Activated CD4-positive, alpha-beta T cell treated with anti-CD3 and anti-CD28 coated beads, Interleukin-2, amount 50 U/mL, for 16 hours (primary cell): Measurements from ENCODE around the gene MFGE8.

Experiments
- DNase-seq: peaks from one replicate; pipeline ENCODE4 v3.0.0-alpha.2; 2020

MFGE8 gene

DNA sequence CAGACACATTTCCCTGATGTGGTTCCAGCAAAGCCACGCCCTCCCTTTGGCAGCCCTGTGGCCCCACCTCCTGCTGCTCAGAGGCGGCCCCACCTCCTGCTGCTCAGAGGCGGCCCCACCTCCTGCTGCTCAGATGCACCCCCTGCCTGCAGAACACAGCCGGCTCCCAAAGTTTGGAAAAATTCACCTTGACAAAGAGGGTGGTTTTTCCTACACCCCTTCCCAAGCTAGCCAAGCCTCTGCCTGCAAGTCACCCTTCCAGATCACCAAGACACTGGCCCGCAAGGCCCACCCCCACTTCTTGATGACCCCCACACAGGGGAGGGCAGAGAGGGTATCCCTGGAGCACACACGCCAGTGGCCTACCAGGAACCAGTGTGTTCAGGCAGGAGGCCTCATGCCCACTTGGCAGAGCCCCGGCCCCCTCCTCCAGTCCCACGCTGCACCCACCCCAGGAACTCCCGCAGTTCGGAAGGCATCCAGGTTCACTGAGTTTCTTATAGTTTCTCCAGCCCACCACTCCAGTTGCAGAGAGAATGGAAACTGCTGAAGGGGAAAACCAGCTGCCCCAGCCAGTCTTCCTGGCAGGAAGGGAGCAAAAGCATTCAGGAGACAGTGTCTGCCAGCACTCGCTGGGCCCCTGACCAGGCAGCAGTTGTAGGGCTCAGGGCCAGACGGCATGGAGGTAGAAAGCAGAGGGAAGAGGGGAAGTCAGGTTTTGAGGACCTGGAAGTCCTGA lies 15.6 kb downstream of the MFGE8 start:
- peak; percentile 52 for DNase-seq

DNA sequence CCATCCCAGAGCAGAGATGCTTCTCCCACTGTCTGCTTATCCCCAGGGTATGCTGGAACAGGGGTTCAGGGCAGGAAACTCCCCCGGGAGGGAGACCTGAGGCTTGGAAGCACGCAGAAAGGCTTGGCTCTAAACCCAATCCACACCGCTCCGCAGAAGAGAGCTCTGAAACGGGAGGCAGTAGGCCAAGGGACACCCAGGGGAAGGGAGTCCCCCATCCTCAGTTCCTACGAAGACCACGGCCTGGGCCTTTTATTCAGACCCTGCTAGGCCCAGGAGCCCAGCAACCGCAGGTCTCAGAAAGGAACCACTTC lies 16.1 kb downstream of the MFGE8 start:
- DNase-seq, result no peak

DNA sequence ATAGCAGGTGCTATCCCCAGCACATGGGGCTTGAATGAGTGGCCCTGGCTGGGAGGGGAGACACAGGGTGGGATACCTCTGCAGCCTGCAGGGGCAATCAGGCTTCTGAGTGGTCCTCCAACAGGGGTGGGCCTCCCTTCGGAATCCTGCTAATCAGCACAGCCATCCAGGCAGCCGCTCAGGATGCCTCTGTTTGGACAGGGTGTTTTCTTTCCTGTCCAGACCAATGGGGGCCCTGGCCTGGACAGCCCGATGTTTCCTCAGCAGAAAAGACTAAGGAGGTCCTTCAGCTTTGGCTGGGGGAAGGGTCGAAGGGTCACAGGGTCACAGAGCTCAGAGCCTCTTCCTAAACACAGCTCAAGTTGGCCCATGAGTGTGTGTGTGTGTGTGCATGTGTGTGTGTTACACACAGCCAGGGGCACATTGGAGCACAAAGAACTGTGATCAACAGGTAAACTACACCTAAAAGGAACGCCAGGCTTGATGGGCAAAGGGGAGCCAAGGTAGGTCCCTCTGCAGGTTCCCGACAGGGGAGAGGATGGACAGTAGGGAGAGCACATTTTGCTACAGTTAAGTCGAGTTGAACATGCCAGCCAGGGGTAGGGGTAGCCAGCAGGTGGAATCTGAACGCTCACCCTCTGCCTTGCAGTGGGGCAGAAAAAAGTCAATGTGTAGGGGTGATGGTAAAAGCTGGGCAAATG lies 16.7 kb downstream of the MFGE8 start:
- DNase-seq, result no peak

- peak; percentile 73 for DNase-seq
These were observed 18.1 kb downstream of the MFGE8 start, which contains the start of gene HAPLN3 for GRCh38 chr15:88894819-88895767. Gene HAPLN3, minus strand, starts transcription at chr15:88895544. Its CDS starts 8,246 bp downstream, at chr15:88887298.

- peak; percentile 85 for DNase-seq
These were observed 18.8 kb downstream of the MFGE8 start for GRCh38 chr15:88894348-88894818.

DNA sequence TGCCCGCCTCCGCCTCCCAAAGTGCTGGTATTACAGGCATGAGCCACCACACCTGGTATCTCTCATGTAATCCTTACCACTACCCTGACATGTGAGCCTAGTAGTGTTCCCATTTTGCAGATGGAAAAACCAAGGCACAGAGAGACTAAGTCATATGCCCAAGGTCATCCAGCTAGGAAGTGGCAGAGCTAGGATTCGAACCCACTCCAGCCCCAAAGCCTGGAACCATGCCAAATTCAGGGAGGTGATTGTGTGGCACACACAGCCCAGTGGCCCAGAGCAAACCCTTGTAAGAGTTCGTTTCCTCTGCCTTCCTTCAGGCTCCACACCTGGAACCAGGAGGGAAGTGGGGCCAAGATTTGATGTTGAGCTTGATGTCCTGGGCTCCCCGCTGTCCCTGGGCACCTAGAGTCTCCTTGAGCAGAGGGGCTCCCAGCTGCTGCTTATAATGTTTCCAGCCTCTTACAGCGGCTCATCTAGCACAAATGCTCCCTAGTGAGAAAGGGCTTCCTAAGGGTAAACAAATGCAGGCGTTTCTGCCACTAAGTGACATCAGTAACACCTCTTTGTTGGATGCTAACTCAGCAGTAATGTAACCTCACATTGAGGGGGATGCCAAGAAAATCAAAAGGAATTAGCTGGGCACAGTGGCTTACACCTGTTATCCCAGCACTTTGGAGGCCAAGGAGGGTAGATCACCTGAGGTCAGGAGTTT lies 21.5 kb downstream of the MFGE8 start:
- DNase-seq, result no peak

DNA sequence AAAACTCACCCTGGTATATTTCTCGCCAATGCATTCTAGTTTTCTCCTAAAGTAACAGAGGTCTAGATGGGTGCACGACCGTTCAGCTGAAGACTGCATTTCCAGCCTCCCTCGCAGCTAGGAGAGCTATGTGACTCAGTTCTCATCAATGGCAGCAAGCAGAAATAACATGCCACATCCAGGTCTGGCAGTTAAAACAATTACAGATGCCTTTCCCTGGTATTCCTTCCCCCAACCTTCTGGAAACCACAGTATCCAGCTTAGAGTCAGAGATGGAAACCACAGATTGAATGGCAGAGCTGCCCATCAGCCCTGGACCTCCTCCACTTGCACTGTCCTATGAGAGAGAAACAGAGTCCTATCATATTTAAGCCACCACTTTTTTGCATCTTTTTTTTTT lies 22.7 kb downstream of the MFGE8 start:
- DNase-seq, result no peak

GRCh38 chr15:88888719-88889118 lies 24.5 kb downstream of the MFGE8 start:
- no peak for DNase-seq

- DNase-seq, result no peak
These were observed 26.1 kb downstream of the MFGE8 start for GRCh38 chr15:88887068-88887580.

- DNase-seq, result no peak
These were observed 30.4 kb downstream of the MFGE8 start for GRCh38 chr15:88882785-88883184.

DNA sequence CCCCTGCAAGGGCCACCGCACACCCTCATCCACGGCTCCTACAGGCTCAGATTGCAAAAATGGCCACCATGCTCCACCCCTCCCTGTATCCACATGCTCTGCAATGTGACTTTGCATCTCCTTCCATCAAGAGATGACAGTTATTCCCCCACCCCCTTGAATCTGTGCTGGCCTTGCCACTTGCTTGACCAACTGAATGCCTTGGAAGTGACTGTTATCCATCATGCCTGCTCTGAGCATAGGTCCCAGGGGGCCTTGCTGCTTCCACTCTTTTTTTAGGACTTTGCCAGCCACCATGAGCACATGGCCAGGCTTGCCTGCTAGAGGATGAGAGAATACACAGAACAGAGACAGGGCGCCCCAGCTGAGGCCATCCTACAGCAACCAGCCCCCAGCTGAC lies 31.4 kb downstream of the MFGE8 start:
- no peak for DNase-seq

DNA sequence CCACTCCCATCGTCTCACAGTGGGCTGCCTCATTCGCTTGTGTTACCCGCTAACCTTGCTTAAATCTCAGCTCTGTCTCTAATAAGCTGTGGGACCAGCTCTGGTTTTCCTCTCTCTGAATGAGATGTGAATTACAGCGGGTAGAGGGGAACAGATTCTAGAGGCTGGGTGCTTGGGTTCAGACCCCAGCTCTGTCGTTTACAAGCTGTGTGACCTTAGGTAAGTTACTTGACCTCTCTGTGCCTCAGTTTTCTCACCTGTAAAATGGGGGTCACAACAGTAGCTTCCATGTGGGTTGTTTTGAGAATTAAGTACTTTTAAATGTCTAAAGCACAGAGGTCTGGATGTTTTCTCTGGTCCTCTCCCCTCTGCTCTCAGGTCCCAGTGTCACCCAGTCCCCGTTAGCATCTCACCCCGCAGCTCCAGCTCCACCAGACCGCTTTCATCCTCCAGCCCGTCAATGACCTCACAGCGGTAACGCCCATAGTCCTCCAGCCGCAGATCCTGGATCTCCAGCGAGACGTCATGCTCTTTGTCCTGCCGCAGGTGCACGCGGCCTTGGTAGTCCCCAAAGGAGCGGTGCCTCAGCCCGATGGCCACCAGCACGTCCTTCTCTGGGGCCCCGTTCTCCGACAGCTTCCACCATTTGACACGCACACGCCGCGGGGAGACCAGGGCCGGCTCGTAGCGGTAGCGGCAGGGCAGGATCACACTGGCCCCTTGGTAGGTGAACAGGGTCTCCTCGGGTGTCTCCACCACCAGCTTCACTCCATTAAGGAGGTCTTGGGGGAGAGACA lies 32.0 kb downstream of the MFGE8 start:
- no peak for DNase-seq

GRCh38 chr15:88878720-88879184 lies 34.4 kb downstream of the MFGE8 start:
- DNase-seq, result peak; percentile 51

DNA sequence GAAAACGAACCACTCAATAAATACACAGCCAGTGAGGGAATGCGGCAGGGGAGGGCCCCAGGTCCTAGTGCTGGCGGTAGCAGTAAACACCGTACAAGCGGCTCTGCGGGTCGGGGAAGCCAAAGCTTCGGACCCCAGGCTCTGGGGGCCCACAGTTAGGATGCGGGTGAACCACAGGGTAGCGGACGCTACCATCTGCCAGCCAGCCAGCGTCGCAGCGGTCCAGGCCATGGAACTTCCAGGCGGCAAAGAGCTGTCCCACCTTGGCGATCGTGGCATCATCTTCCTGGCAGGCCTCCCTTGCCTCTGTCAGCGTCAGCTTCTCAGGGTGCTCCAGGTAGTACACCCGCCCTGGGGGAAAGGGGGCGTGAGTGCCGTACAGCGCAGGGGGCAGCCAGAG lies 35.3 kb downstream of the MFGE8 start:
- no peak for DNase-seq

DNA sequence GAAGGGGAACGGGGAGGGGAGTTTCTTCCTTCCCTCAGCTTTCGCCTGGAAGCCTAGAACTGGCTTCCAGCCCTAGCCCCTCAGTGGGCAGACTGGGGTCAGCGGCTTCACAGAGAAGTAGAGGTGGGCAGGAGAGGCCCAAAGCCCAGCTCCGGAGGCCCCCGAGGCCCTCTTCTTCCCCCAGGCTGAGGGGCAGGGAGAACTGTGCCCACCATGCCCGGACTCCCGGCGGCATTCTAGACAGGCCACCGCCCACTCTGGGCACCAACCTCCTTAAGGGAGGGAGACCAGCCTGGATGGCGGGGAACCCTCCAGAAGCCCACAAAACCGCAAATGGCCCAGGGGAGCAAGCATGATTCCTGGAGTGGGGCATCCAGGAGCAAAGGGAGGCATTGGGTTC lies 35.8 kb downstream of the MFGE8 start:
- no peak for DNase-seq

DNA sequence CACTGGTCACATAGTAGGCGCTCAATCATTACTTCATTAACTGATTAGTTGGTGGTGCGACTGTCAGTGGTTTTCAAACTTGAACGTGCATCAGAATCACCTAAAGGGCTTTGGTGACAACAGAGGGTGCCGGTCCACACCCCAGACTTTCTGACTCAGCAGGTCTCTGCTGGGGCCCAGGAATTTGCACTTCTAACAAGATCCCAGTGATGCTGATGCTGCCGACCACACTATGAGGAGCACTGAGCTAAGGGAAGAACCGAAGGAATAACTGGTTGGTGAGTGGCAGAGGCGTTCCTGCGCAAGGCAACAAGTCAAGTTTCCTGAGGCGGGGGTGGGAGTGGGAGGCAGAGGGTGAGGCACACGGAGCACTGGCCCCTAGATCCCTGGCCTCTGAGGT lies 36.6 kb downstream of the MFGE8 start:
- DNase-seq, result no peak

DNA sequence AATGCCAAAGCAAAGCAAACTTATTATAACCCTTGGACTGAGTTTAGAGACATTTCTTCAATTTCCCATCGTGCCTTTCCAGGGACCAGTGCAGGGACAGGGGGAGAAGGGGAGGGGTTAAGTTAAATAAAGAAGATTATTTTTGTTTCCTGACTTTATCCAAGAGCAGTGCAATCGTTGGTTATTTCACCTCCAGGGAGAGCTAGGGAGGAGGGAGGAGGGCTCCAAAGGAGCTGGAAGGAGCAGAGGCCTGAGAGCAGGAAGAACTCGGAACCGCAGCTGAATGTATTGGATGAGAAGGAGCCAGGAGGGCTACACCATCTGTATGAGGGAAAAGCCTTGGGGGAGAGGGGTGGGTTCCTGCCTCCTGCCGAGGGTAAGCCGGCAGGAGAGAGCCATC lies 38.5 kb downstream of the MFGE8 start:
- no peak for DNase-seq

DNA sequence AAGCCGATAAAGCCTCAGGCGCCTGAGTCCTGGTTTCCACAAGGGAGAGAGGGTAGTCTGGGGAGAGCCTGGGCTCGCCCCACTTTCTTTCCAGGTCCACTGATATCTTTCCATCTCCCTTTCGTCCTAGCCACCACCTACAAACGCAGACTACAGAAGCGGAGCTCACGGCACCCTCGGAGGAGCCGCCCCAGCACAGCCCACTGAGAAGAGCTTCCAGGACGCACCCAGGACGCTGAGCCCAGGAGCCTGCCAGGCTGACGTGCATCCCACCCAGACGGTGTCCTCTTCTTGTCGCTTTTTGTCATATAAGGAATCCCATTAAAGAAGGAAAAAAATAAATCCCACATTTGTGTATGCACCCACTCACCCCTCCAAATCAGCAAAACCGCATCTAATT lies 38.9 kb downstream of the MFGE8 start:
- no peak for DNase-seq

- DNase-seq, result no peak
These were observed 39.4 kb downstream of the MFGE8 start for GRCh38 chr15:88873786-88874185.

DNA sequence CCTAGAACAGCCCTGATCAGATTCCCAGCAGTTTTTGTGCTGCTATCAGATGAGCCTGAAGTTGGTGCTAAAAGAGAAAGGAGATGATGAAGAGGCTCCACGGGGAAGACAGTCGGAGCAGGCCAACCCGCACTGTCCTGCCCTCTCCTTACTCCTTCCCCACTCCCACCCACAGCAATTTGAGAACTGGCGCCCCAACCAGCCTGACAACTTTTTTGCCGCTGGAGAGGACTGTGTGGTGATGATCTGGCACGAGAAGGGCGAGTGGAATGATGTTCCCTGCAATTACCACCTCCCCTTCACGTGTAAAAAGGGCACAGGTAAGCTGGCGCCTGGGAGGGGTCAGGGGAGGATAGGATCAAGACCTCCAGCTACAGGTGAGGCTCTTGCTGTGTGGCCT lies 40.5 kb downstream of the MFGE8 start:
- no peak for DNase-seq

GRCh38 chr15:88872106-88872505 lies 41.1 kb downstream of the MFGE8 start:
- no peak for DNase-seq

GRCh38 chr15:88871313-88871712 lies 41.9 kb downstream of the MFGE8 start:
- no peak for DNase-seq
